Endodermal cell (in vitro differentiated cells): ENCODE data around the gene TRIM44. TPM values are rescaled to one million over a fixed set of nuclear protein-coding genes. Genes with fewer than 3 reads are reported as not detected.

Experiments
- DNase-seq: peaks from one replicate; pipeline ENCODE4 v3.0.0-alpha.2; 2017
- H3K27ac ChIP-seq: 2 replicates; pipeline ENCODE4 v1.5.1; 2013; ENCODE audit warnings: mild to moderate bottlenecking, low read depth, low read length, moderate library complexity
- H3K27me3 ChIP-seq: 2 replicates; pipeline ENCODE4 v1.6.1; 2013; ENCODE audit warnings: mild to moderate bottlenecking, low read length, moderate library complexity; ENCODE audit not compliant: insufficient read depth, control insufficient read depth, poor library complexity, severe bottlenecking
- H3K36me3 ChIP-seq: 2 replicates; pipeline ENCODE4 v1.7.0; 2013; ENCODE audit warnings: mild to moderate bottlenecking, low read length, moderate library complexity; ENCODE audit not compliant: control insufficient read depth, insufficient read depth
- H3K4me1 ChIP-seq: one replicate; pipeline ENCODE4 v1.7.0; 2013; ENCODE audit warnings: low read length; ENCODE audit not compliant: control insufficient read depth, insufficient read depth
- H3K4me3 ChIP-seq: 2 replicates; pipeline ENCODE4 v1.5.1; 2013; ENCODE audit warnings: mild to moderate bottlenecking, low read length, moderate library complexity
- H3K9ac ChIP-seq: 2 replicates; pipeline ENCODE4 v1.6.1; 2013; ENCODE audit warnings: mild to moderate bottlenecking, low read length, moderate library complexity; ENCODE audit not compliant: poor library complexity, severe bottlenecking; ENCODE audit errors: extremely low read depth
- H3K9me3 ChIP-seq: 2 replicates; pipeline ENCODE4 v1.6.1; 2013; ENCODE audit warnings: mild to moderate bottlenecking, low read length, moderate library complexity; ENCODE audit not compliant: control insufficient read depth
- H3K27ac Mint-ChIP-seq: 2 replicates; pipeline ENCODE4 v1.8.0; 2020; ENCODE audit warnings: mixed read lengths
- H3K27me3 Mint-ChIP-seq: 2 replicates; pipeline ENCODE4 v1.8.0; 2021; ENCODE audit warnings: mild to moderate bottlenecking, mixed read lengths; ENCODE audit not compliant: insufficient read depth
- H3K36me3 Mint-ChIP-seq: 2 replicates; pipeline ENCODE4 v1.8.0; 2020; ENCODE audit warnings: low read depth, mixed read lengths
- H3K4me1 Mint-ChIP-seq: 2 replicates; pipeline ENCODE4 v1.8.0; 2020; ENCODE audit warnings: mixed read lengths
- H3K4me3 Mint-ChIP-seq: 2 replicates; pipeline ENCODE4 v1.8.0; 2020; ENCODE audit warnings: mild to moderate bottlenecking, moderate library complexity, mixed read lengths
- H3K9me3 Mint-ChIP-seq: 2 replicates; pipeline ENCODE4 v1.8.0; 2020; ENCODE audit warnings: mild to moderate bottlenecking, mixed read lengths
- CTCF ChIP-seq: fragments of 200-600 bp; sonication (generic); conservative IDR thresholded peaks from 2 replicates; pipeline ENCODE4 v1.5.0; 2021; ENCODE audit warnings: antibody characterized with exemption, mild to moderate bottlenecking
- WGBS, 2 experiments: methylation state at CpG; one replicate each; pipeline versions ENCODE4 v1.1.5 to v1.1.7; 2013; ENCODE audit warnings: missing lambda C conversion rate in 2 of 2, mixed read lengths in 1 of 2; ENCODE audit not compliant: insufficient coverage in 1 of 2, insufficient read length in 1 of 2; 5-methylcytosine and 5-hydroxymethylcytosine counted together
- total RNA-seq, 2 donors: library from RNA; stranded (reverse); fragmentation: NEBNext Ultra II Directional in 1 of 2; extraction: Animal tissue kit (Norgen Biotek cat#: 25700) in 1 of 2; gene quantifications; 2 replicates in 1 of 2; 3 replicates in 1 of 2; pipeline ENCODE4 v1.2.1, GENCODE V29; 2021

Gene TRIM44
- total RNA-seq, 2 donors from 2014 or later, result 48.5 to 63.8 TPM

DNA sequence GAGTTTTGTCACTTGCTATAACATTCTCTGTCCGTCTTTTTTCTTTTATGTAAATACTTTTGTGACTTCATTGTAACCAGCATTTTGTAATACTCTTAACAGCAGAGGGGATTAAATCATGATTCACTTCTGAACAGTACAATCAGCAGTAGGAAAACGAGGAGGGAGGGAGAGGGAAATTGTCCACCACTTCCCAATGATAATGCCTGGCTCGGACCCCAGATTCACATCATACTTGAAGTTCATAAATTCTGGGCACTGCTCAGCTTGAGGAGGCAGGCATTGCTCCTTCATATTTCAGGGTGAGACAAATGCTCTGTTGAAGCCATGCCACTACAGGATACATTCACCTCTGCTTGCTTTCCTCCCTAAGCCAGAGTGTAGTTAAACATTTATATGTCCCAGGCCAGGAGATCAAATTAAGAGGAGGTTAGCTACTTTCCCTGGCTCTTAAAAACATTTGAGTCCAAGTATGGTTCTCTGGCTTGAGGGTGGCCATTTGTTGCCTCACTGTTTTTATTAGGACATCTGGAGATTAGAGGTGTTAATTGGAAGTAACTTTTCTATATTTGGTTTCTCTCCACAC lies 152.2 kb downstream of the TRIM44 start:
- no peaks in the 10 kb centered on the region for H3K27me3 Mint-ChIP-seq
- TF ChIP-seq CTCF, result no peak
- WGBS, 2 experiments, result 98 to 100% methylated on average over 1 to 3 of the region's 3 CpGs
- no peaks in the 10 kb centered on the region for H3K9me3 ChIP-seq
- no peak overlapping the region for H3K4me3 Mint-ChIP-seq
- no peak overlapping the region for H3K9ac ChIP-seq
- H3K4me3 ChIP-seq, result no peak overlapping the region
- no peaks in the 10 kb centered on the region for H3K9me3 Mint-ChIP-seq
- no peak overlapping the region for H3K27ac Mint-ChIP-seq
- H3K36me3 Mint-ChIP-seq, result no peaks in the 10 kb centered on the region
- peaks cover 2% of the 10 kb centered on the region for H3K4me1 Mint-ChIP-seq
- peaks cover under 1% of the 10 kb centered on the region for H3K4me1 ChIP-seq
- peaks cover 4% of the 10 kb centered on the region for H3K36me3 ChIP-seq
- H3K27me3 ChIP-seq, result no peaks in the 10 kb centered on the region
- H3K27ac ChIP-seq, result no peak overlapping the region
- no peak for DNase-seq

DNA sequence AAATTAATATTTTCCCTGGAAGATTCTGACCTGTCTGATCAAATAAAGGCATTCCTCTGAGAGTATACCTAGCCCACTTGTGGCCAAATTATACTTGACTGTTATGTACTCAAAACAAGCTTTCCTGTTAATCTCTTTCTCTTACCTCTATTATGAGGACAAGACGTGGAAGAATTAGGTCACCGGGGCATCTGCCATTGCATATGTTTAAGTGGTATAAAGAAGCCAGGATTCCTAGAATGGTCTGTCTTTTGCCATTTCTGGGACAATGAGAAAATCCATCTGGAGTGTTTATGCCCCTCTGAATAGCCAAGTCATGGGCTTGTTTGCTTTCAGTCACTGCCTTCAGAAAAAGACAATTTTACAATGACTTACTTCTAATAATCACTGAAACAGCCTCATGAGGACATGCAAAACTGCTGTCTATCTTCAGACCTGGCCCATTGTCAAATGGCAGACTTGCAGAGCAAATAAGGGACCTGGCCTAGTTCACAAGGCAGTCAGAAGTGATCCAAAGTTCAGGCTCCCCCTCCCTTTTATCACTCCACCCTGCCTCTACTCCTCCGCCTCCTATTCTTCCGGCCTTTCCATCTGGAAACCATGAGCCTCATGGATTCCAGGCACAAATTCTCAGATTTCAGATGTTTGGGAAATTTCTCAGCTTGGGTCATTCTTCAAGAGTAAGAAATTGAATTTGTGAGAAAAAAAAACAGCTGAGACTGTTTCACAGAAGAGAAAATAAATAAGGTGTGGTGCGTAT lies 153.2 kb downstream of the TRIM44 start:
- WGBS, 2 experiments, result 98% methylated on average over 5 of the region's 5 CpGs; no CpG with 5 or more reads in 1 of the 2 experiments
- no peaks in the 10 kb centered on the region for H3K9me3 Mint-ChIP-seq
- no peaks in the 10 kb centered on the region for H3K36me3 Mint-ChIP-seq
- H3K27ac ChIP-seq, result no peak overlapping the region
- TF ChIP-seq CTCF, result no peak
- DNase-seq, result no peak
- peaks cover 4% of the 10 kb centered on the region for H3K4me1 ChIP-seq
- H3K9me3 ChIP-seq, result no peaks in the 10 kb centered on the region
- H3K4me3 ChIP-seq, result no peak overlapping the region
- no peaks in the 10 kb centered on the region for H3K36me3 ChIP-seq
- H3K9ac ChIP-seq, result no peak overlapping the region
- no peaks in the 10 kb centered on the region for H3K27me3 Mint-ChIP-seq
- no peaks in the 10 kb centered on the region for H3K27me3 ChIP-seq
- peaks cover 5% of the 10 kb centered on the region for H3K4me1 Mint-ChIP-seq
- no peak overlapping the region for H3K27ac Mint-ChIP-seq
- H3K4me3 Mint-ChIP-seq, result no peak overlapping the region

- 86 to 96% methylated on average over 4 to 5 of the region's 5 CpGs for WGBS, 2 experiments
These were observed 158.0 kb downstream of the TRIM44 start for GRCh38 chr11:35820614-35821013.

More at GRCh38 chr11:35820614-35821013, 158.0 kb downstream of the TRIM44 start:
- no peak overlapping the region for H3K27ac ChIP-seq
- no peak overlapping the region for H3K27ac Mint-ChIP-seq
- H3K9me3 Mint-ChIP-seq, result no peaks in the 10 kb centered on the region
- H3K36me3 ChIP-seq, result no peaks in the 10 kb centered on the region
- no peaks in the 10 kb centered on the region for H3K9me3 ChIP-seq
- H3K27me3 ChIP-seq, result no peaks in the 10 kb centered on the region
- H3K4me1 ChIP-seq, result peaks cover 4% of the 10 kb centered on the region
- H3K4me3 ChIP-seq, result no peak overlapping the region
- no peaks in the 10 kb centered on the region for H3K36me3 Mint-ChIP-seq
- no peaks in the 10 kb centered on the region for H3K27me3 Mint-ChIP-seq
- no peak for DNase-seq
- H3K4me1 Mint-ChIP-seq, result peaks cover 5% of the 10 kb centered on the region
- no peak for TF ChIP-seq CTCF
- no peak overlapping the region for H3K9ac ChIP-seq
- H3K4me3 Mint-ChIP-seq, result no peak overlapping the region
